GM19099 (cell line): ENCODE measurements around the gene TNFRSF14.

ENCODE experiments used
- POLR2A ChIP-seq: IDR thresholded peaks from 3 replicates; pipeline ENCODE4 v1.6.1; 2011; ENCODE audit warnings: low read depth; ENCODE audit not compliant: insufficient read length; ENCODE audit errors: extremely low read depth

Gene TNFRSF14

GRCh38 chr1:2541619-2542245 is 14.4 kb upstream of the TNFRSF14 start:
- TF ChIP-seq POLR2A: no peak

GRCh38 chr1:2542246-2542915 is 13.8 kb upstream of the TNFRSF14 start:
- no peak for TF ChIP-seq POLR2A

DNA sequence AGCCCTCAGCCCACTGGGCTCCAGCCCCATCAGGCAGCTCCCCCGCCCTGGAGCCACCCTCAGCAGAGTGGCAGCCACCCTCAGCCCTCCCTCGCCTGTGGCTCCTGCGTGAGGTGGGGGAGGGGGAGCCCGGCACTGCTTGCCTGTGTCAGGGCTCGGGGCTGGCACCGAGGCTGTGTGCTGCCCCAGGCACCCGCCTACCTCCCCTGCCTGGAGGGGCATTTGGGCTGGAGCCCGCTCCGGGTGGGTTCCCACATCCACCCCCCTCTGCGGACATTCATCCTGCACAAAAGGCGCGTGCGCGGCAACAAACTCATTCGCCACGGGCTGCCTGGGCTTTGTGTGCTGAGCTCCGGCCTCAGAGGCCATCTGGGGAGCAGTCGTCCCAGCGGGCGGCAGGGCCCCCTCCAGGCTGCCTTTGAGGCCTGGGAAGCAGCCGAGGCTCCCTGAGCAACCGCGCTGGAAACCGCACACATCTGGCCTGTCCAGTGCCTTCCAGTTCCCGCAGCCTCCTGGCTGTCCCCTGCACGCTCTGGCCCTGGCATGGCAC is 12.6 kb upstream of the TNFRSF14 start:
- no peak for TF ChIP-seq POLR2A

DNA sequence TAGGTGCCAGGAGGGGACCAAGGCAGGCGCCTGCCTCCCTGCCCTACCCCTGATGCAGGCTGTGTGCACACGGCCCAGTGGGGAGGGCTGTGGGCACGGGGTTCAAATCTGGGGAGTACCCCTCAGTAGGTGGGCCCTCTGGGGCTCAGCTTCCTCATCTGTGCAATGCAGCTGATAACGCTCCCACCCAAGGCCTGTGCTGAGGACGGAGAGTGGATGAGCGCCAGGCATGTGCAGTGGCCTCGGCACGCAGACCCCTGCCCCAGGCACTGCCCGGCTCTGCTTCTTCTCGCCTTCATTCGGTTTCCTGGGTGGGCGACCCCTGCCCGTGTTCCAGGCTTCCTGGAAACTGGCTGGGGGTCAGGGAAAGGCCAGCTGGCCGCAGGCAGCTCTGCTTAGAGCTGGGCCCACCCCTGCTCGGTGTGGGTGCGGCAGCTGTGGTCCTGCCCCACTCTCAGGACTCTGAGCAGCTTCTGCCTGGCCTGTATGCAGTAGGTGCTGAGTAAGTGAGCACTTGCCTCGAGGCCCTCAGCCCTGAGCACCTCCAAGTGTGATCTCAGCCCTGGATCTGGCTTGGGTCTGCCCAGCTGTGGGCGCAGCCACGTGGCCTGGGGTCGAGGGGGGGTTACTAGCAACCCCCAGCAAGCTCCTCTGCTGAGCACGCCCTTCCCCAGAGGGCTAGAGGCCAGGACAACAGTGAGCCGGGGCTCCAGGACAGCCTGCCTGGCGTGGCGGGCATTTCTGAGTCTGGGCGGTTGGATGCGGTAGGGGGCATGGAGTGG is 11.9 kb upstream of the TNFRSF14 start:
- no peak for TF ChIP-seq POLR2A

DNA sequence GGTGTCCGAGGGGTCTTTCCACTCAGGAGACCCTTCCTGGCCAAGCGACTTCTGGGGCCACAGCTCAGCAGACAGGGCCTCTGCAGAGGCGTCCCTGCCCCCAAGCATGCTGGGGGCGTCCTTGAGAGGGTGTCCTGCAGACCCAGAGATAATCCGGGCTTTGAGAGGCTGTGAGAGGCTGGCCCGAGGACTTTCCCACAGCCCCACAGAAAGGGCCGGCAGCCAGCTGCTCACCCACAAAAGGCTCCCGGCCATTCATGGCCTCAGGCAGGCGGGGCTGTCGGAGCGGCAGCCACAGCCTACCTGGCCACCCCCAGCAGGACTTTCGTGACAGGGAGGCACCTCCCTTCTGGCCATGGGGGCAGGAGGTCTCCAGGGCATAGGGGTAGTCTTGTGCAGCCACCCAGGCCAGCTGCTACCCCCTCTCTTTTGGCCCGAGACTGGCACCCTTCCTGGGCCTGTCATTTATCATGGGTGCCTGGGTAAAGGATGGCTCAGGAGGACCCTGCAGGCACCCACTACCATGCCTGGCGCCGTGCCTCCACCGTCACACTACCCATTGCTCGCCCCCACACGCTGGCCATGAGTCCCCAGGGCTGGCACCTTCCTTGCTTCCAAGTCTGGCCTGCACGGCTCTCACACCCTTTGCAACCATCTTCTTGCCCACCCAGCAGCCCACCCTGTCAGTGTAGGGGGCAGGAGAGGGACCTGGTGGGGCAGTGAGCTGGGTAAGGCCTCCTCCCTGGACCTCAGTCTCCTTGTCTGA is 11.1 kb upstream of the TNFRSF14 start:
- no peak for TF ChIP-seq POLR2A

- peak; percentile 98 for TF ChIP-seq POLR2A
Measured at GRCh38 chr1:2545754-2546514, 10.2 kb upstream of the TNFRSF14 start.

- TF ChIP-seq POLR2A: peak; percentile 53
Measured at GRCh38 chr1:2546515-2547209, 9.5 kb upstream of the TNFRSF14 start.

GRCh38 chr1:2547210-2548067 is 8.7 kb upstream of the TNFRSF14 start:
- TF ChIP-seq POLR2A: peak; percentile 17

GRCh38 chr1:2548068-2548589 is 8.0 kb upstream of the TNFRSF14 start:
- no peak for TF ChIP-seq POLR2A

DNA sequence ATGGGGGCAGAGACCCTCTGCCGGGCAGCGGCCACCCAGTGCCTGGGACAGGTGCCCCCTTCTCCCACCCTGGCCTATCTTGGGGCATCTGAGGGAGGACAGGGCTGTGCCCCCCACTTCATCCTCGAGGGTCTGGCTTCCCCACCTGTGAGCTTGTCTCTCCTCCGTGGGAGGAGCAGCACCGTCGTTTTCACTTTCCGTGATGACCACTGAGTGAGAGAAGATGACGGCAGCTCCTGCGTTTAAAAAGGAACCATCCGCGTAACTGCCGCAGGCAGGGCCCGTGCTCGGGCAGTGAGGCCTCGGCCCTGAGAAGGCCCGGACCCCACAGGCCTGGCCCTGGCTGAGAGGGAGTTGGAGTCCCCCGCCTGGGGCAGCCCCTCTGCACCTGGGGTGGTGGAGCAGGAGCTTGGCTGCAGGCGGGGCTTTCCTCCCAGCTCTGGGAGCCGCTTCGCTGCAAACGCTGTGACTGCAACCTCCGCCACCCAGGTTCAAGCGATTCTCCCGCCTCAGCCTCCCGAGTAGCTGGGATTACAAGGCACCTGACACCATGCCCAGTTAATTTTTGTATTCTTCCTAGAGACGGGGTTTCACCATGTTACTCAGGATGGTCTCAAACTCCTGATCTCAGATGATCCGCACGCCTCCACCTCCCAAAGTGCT is 6.7 kb upstream of the TNFRSF14 start:
- TF ChIP-seq POLR2A: peak; percentile 32

- no peak for TF ChIP-seq POLR2A
Measured at GRCh38 chr1:2552189-2552588, 4.0 kb upstream of the TNFRSF14 start.
